Transverse colon (tissue), 4 donors: Measurements from ENCODE around the gene STARD13. TPM values are rescaled to one million over a fixed set of nuclear protein-coding genes. Genes with fewer than 3 reads are reported as not detected.
A peak's percentile ranks its signal among the peaks of the same experiment; 100 is the strongest.

ENCODE experiments used
- DNase-seq: peaks from one replicate; pipeline ENCODE4 v3.0.0-alpha.2; 2019
- H3K27ac ChIP-seq, 4 donors: fragments of 200-600 bp; sonication (generic); 2 replicates each; pipeline ENCODE4 v1.5.1; 2016 to 2018; ENCODE audit warnings: inconsistent platforms in 4 of 4
- H3K27me3 ChIP-seq: fragments of 200-600 bp; sonication (generic); 2 replicates; pipeline ENCODE4 v1.5.1; 2017; ENCODE audit warnings: inconsistent platforms
- H3K36me3 ChIP-seq, 4 donors: fragments of 200-600 bp; sonication (generic); 2 replicates each; pipeline ENCODE4 v1.5.1; 2017 to 2019; ENCODE audit warnings: inconsistent platforms in 4 of 4
- H3K4me1 ChIP-seq, 4 donors: fragments of 200-600 bp; sonication (generic); 2 replicates each; pipeline ENCODE4 v1.5.1; 2017 to 2020; ENCODE audit warnings: inconsistent platforms in 4 of 4
- H3K4me3 ChIP-seq, 4 donors: fragments of 200-600 bp; sonication (generic); 1 replicate in 1 of 4; 2 replicates in 3 of 4; pipeline versions ENCODE4 v1.5.1 to v1.6.1; 2017 to 2019; ENCODE audit warnings: inconsistent platforms in 4 of 4
- H3K9me3 ChIP-seq, 2 donors: fragments of 200-600 bp; sonication (generic); 2 replicates each; pipeline ENCODE4 v1.5.1; 2017 to 2019; ENCODE audit warnings: inconsistent platforms in 2 of 2
- EP300 ChIP-seq: sonication (generic); formaldehyde crosslinking; IDR thresholded peaks from one replicate; pipeline ENCODE4 v1.6.1; 2017; ENCODE audit warnings: antibody characterized with exemption, low read depth
- POLR2A ChIP-seq: fragments of 450-650 bp; IDR thresholded peaks from one replicate; pipeline ENCODE4 v1.6.1; 2016; ENCODE audit warnings: antibody characterized with exemption, mild to moderate bottlenecking, moderate library complexity
- POLR2AphosphoS5 ChIP-seq, 3 donors: sonication (generic); formaldehyde crosslinking; IDR thresholded peaks; one replicate each; pipeline ENCODE4 v1.6.1; 2016; ENCODE audit warnings: antibody characterized with exemption in 3 of 3
- WGBS, 2 donors: methylation state at CpG; one replicate each; pipeline ENCODE4 v1.1.5; 2018; ENCODE audit warnings: low coverage in 1 of 2; 5-methylcytosine and 5-hydroxymethylcytosine counted together
- in situ Hi-C, 4 donors: fragments of 200-750 bp; cut with MboI; loops; one replicate each; pipeline versions ENCODE4 v1.15.0 to v1.15.1; 2017; ENCODE audit warnings: low sequenced_read_pairs in 3 of 4, low pct_ligation_motif_present in 1 of 4, low pct_unique_long_range_greater_than_20kb in 1 of 4
- intact Hi-C: fragments of 100-400 bp; cut with DNase I; formaldehyde crosslinking; loops from one replicate; pipeline ENCODE4 v1.15.1; 2023; ENCODE audit warnings: low total_unique reads
- total RNA-seq, 4 donors: library from RNA; depleted of rRNA; stranded (reverse); fragments of >200 nt; gene quantifications; one replicate each; pipeline ENCODE4 v1.1.0, GENCODE V29; 2016
- TF ChIP-seq, protein P1 (sequence below), 5 experiments: fragments of 200-600 bp in 3 of 5; fragments of 450-650 bp in 2 of 5; sonication (generic) in 3 of 5; IDR thresholded peaks; 1 replicate in 2 of 5; 2 replicates in 3 of 5; pipeline ENCODE4 v1.5.1; 2016 to 2017; ENCODE audit warnings: antibody characterized with exemption in 5 of 5, inconsistent platforms in 3 of 5, mild to moderate bottlenecking in 2 of 5, moderate library complexity in 1 of 5

STARD13 gene
- total RNA-seq, 4 donors from 2014 or later: 18.1 to 107 (median 41.5) TPM

DNA sequence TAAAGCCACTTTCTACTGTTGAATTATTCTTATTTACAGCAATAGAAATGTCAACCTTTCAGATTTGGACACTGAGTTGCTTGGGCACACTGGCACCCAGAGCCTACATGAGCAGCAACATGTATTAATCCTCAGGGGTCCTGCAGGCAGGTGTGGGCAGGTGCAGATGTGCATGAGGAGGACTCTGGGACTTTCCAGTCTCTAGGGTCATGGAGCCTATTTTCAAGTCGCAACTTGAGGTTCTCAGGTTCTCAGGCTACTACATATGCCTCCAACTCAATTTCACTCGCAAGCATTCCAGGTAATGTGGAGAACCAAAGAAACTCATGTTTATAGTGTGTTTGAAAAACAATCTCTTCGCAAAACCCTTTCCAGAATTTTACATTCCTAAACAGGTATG, 73.2 kb downstream of the STARD13 start:
- Histone ChIP-seq H3K27ac (peak overlapping the region in 2 of 4 donors; percentile 46 to 73), H3K4me1 (peaks cover 18 to 44% (median 29%) of the 10 kb centered on the region in 4 donors), H3K4me3 (no peak overlapping the region), H3K36me3 (no peaks in the 10 kb centered on the region), H3K27me3 (no peaks in the 10 kb centered on the region), H3K9me3 (no peaks in the 10 kb centered on the region)
- TF ChIP-seq POLR2AphosphoS5 (IDR thresholded peaks at IDR 0.05) (no peak), POLR2A (no peak), EP300 (no peak)
- TF ChIP-seq, protein P1, sequence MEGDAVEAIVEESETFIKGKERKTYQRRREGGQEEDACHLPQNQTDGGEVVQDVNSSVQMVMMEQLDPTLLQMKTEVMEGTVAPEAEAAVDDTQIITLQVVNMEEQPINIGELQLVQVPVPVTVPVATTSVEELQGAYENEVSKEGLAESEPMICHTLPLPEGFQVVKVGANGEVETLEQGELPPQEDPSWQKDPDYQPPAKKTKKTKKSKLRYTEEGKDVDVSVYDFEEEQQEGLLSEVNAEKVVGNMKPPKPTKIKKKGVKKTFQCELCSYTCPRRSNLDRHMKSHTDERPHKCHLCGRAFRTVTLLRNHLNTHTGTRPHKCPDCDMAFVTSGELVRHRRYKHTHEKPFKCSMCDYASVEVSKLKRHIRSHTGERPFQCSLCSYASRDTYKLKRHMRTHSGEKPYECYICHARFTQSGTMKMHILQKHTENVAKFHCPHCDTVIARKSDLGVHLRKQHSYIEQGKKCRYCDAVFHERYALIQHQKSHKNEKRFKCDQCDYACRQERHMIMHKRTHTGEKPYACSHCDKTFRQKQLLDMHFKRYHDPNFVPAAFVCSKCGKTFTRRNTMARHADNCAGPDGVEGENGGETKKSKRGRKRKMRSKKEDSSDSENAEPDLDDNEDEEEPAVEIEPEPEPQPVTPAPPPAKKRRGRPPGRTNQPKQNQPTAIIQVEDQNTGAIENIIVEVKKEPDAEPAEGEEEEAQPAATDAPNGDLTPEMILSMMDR (IDR thresholded peaks at IDR 0.05): no peak
- intact Hi-C loops: loop anchor here (10.0 kb wide), 1 partner anchor 72 kb away; the partner anchor contains the start of gene STARD13
- DNase-seq: no peak
- WGBS, 2 donors: 83 to 96% methylated on average over 2 to 3 of the region's 3 CpGs
- in situ Hi-C loops: loop anchor here in 1 of 4 donors (25.0 kb wide), 1 partner anchor 325 kb away; no protein-coding TSS in a partner anchor

DNA sequence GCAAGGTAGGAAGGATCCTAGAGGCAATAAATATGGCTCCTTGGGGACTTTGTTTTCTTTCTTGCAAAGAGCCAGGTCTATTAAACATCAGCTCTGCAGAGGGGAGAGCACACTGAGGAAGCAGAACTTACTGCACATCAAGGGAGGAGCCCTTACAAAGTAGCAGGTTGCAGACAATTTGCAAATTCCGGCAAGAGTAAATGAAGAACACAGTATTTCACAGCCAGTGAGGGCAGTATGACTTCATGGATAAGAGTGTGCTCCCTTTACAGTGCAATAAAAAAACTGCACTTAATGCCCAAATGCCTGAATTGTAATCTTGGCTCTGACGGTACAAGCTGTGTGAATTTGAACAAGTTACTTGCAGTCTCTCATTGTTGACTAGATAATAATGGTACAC, 75.5 kb downstream of the STARD13 start:
- DNase-seq: no peak
- WGBS, 2 donors: 60 to 62% methylated on average over 2 of the region's 2 CpGs
- TF ChIP-seq EP300: no peak
- TF ChIP-seq POLR2A: no peak
- no peak for TF ChIP-seq POLR2AphosphoS5 (IDR thresholded peaks at IDR 0.05)
- TF ChIP-seq, protein P1 (IDR thresholded peaks at IDR 0.05): no peak
- in situ Hi-C loops: loop anchor here in 1 of 4 donors (25.0 kb wide), 1 partner anchor 327 kb away; no protein-coding TSS in a partner anchor
- Histone ChIP-seq H3K4me3 (no peak overlapping the region), H3K27ac (no peak overlapping the region), H3K27me3 (no peaks in the 10 kb centered on the region), H3K36me3 (no peaks in the 10 kb centered on the region), H3K9me3 (no peaks in the 10 kb centered on the region), H3K4me1 (peaks cover 16 to 56% (median 30%) of the 10 kb centered on the region in 4 donors)
- intact Hi-C loops: loop anchor here (10.0 kb wide), 1 partner anchor 75 kb away; the partner anchor contains the start of gene STARD13

DNA sequence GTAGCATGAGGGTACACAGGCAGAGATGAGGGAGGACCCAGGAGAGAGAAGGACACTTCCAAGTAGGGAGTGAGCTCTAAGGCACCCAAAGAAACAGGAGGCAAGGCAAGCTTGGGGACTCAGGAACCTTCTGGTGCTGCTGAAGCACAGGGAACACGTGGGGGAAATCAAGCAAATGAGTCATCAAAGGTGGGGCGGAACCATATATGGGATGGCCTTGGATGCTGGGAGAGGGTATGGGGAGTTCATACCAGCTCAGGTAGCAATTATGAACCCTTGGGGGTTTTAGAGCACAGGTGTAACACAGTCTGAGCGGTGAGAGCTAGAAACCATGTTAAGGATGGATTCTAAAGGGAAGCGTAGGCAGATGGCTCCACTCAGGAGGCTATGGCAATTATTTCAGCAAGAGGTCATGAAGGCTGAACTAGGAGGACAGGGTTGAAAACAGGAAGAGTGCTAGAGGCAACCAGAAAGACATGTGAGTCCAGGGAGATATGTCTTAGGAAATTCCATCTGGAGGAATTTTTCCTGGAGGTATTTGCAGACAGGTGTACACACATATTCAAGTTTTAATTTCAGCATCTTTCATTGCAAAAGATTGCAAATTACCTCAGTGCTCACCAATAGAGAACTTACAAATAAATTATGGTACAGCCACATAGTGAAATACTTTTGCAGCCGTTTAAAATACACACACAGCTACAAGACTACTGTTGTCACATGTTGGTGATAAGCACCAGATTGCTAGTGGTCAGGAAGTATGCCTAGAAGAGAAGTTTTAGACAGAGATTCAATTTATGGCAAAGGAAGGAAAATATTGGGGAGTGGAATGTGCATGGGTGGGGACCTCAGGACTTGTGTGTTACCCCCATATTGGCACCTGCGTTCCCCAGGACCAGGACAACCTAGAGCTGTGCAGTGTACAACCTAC, 77.0 kb downstream of the STARD13 start:
- peaks cover 14 to 42% (median 20%) of the 10 kb centered on the region in 4 donors for H3K4me1 ChIP-seq
- DNase-seq: no peak
- peak overlapping the region; percentile 71 to 84 (median 79) for H3K27ac ChIP-seq
- no peaks in the 10 kb centered on the region for H3K36me3 ChIP-seq
- in situ Hi-C loops (loop anchor here in 1 of 4 donors (25.0 kb wide), 1 partner anchor 329 kb away; no protein-coding TSS in a partner anchor), intact Hi-C loops (loop anchor here (10.0 kb wide), 2 partner anchors 94 to 336 kb away; no protein-coding TSS in a partner anchor)
- no peaks in the 10 kb centered on the region for H3K9me3 ChIP-seq
- no peak overlapping the region for H3K4me3 ChIP-seq
- no peak for TF ChIP-seq EP300
- TF ChIP-seq, protein P1 (IDR thresholded peaks at IDR 0.05): no peak
- no peak for TF ChIP-seq POLR2AphosphoS5 (IDR thresholded peaks at IDR 0.05)
- TF ChIP-seq POLR2A: no peak
- 73% methylated on average over 6 of the region's 6 CpGs; no CpG with 5 or more reads in 1 of the 2 donors for WGBS, 2 donors
- H3K27me3 ChIP-seq: no peaks in the 10 kb centered on the region

DNA sequence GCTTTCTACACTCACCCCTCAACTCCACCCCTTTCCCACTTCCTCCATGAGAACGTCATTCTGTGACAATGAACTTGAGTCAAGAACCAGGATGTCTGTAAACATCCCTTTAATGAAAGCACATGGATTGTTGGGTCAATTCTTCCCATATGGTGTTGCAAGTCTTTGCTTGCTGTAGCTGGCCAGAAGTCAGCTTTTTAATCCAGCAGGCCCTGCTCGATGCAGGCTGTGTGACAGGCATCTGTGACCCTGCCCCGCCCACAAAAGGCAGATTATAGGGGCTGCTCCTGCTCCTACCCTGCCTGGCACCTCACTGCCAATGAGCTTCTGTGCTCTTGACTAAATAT, 78.0 kb downstream of the STARD13 start:
- Histone ChIP-seq H3K9me3 (no peaks in the 10 kb centered on the region), H3K4me3 (no peak overlapping the region), H3K27ac (peak overlapping the region; percentile 71 to 84 (median 79)), H3K4me1 (peaks cover 11 to 37% (median 19%) of the 10 kb centered on the region in 4 donors), H3K36me3 (no peaks in the 10 kb centered on the region), H3K27me3 (no peaks in the 10 kb centered on the region)
- in situ Hi-C loops: loop anchor here in 1 of 4 donors (25.0 kb wide), 1 partner anchor 330 kb away; no protein-coding TSS in a partner anchor
- 33% methylated on average over 3 of the region's 3 CpGs; no CpG with 5 or more reads in 1 of the 2 donors for WGBS, 2 donors
- intact Hi-C loops: loop anchor here (10.0 kb wide), 2 partner anchors 93 to 337 kb away; no protein-coding TSS in a partner anchor
- TF ChIP-seq POLR2A: no peak
- peak in 1 of 3 donors; percentile 56 for TF ChIP-seq POLR2AphosphoS5 (IDR thresholded peaks at IDR 0.05)
- DNase-seq: no peak
